NCI-H1048 (cell line): ENCODE measurements around the gene RAPGEF2.
"Not testable (repeated sequence)": the region's sequence is repeated elsewhere in the genome, so short reads cannot be mapped to it uniquely, and the experiment has no call there.

ENCODE experiments used
- DNase-seq: peaks from one replicate; lab custom pipeline; 2025; lab: John Stamatoyannopoulos, UW

Gene RAPGEF2

GRCh38 chr4:159369256-159369655, 266.4 kb downstream of the RAPGEF2 start:
- DNase-seq: no peak

- no peak for DNase-seq
These were observed 267.4 kb downstream of the RAPGEF2 start for GRCh38 chr4:159370286-159370685.

GRCh38 chr4:159374749-159375530, 272.1 kb downstream of the RAPGEF2 start:
- no peak for DNase-seq

- DNase-seq: no peak
These were observed 273.4 kb downstream of the RAPGEF2 start for GRCh38 chr4:159376289-159376688.

- no peak for DNase-seq
These were observed 275.3 kb downstream of the RAPGEF2 start for GRCh38 chr4:159378056-159378616.

GRCh38 chr4:159379064-159379463, 276.2 kb downstream of the RAPGEF2 start:
- not testable (repeated sequence) for DNase-seq

GRCh38 chr4:159379836-159380235, 277.0 kb downstream of the RAPGEF2 start:
- DNase-seq: no peak

GRCh38 chr4:159382856-159383561, 280.1 kb downstream of the RAPGEF2 start:
- no peak for DNase-seq

- no peak for DNase-seq
These were observed 280.7 kb downstream of the RAPGEF2 start for GRCh38 chr4:159383562-159383931.

- DNase-seq: no peak
These were observed 281.1 kb downstream of the RAPGEF2 start for GRCh38 chr4:159384017-159384416.

GRCh38 chr4:159384632-159385031, 281.8 kb downstream of the RAPGEF2 start:
- no peak for DNase-seq

- no peak for DNase-seq
These were observed 283.7 kb downstream of the RAPGEF2 start for GRCh38 chr4:159386620-159387019.

- DNase-seq: no peak
These were observed 286.9 kb downstream of the RAPGEF2 start for GRCh38 chr4:159389756-159390155.

GRCh38 chr4:159390648-159391047, 287.8 kb downstream of the RAPGEF2 start:
- DNase-seq: no peak

GRCh38 chr4:159395693-159396092, 292.8 kb downstream of the RAPGEF2 start:
- no peak for DNase-seq

- no peak for DNase-seq
These were observed 293.3 kb downstream of the RAPGEF2 start for GRCh38 chr4:159396151-159396550.

GRCh38 chr4:159398236-159398638, 295.4 kb downstream of the RAPGEF2 start:
- no peak for DNase-seq

- no peak for DNase-seq
These were observed 297.8 kb downstream of the RAPGEF2 start for GRCh38 chr4:159400558-159401225.

- no peak for DNase-seq
These were observed 298.4 kb downstream of the RAPGEF2 start for GRCh38 chr4:159401226-159401712.

- DNase-seq: no peak
These were observed 299.0 kb downstream of the RAPGEF2 start for GRCh38 chr4:159401791-159402380.
